Activated CD4-positive, CD25-positive, alpha-beta regulatory T cell treated with anti-CD3 and anti-CD28 coated beads, Interleukin-2, amount 50 U/mL, for 16 hours (primary cell): ENCODE data around the gene KRTAP5-6.
A peak's percentile ranks its signal among the peaks of the same experiment; 100 is the strongest.
"Not testable (repeated sequence)": the region's sequence is repeated elsewhere in the genome, so short reads cannot be mapped to it uniquely, and the experiment has no call there.

Experiments used
- DNase-seq: peaks from one replicate; pipeline ENCODE4 v3.0.0-alpha.2; 2020; ENCODE audit warnings: low read depth, low spot score

Gene KRTAP5-6

DNA sequence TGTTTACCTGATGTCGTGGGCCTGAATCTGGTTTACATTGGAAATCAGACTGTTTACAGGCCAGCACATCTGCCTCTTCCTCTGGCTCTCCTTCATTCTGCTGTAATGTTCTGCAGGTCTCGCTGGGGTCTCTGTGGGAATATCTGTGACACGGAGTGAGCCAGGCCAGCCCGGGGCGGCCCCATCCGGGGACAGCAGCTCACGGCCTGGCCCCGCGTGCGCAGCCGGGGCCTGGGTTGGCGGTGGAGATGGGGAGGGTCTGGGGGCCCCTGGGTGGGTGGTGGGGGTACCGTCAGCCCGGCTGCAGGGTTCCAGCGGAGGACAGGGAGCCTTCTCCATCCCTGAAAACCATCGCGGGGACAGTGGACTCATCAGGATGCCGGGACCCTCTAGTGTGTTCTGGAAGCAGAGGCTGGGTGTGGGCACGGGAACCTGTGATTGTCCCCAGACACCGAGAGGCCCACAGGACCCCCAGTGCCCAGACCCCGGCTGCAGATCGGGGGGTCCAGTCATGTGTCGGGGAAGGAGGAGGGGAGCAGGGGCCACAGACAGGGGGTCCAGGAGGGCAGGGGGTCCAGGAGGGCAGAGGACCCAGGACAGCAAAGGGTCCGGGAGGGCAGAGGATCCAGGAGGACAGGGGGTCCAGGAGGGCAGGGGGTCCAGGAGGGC, 13.0 kb upstream of the KRTAP5-6 start:
- DNase-seq, result not testable (repeated sequence)

DNA sequence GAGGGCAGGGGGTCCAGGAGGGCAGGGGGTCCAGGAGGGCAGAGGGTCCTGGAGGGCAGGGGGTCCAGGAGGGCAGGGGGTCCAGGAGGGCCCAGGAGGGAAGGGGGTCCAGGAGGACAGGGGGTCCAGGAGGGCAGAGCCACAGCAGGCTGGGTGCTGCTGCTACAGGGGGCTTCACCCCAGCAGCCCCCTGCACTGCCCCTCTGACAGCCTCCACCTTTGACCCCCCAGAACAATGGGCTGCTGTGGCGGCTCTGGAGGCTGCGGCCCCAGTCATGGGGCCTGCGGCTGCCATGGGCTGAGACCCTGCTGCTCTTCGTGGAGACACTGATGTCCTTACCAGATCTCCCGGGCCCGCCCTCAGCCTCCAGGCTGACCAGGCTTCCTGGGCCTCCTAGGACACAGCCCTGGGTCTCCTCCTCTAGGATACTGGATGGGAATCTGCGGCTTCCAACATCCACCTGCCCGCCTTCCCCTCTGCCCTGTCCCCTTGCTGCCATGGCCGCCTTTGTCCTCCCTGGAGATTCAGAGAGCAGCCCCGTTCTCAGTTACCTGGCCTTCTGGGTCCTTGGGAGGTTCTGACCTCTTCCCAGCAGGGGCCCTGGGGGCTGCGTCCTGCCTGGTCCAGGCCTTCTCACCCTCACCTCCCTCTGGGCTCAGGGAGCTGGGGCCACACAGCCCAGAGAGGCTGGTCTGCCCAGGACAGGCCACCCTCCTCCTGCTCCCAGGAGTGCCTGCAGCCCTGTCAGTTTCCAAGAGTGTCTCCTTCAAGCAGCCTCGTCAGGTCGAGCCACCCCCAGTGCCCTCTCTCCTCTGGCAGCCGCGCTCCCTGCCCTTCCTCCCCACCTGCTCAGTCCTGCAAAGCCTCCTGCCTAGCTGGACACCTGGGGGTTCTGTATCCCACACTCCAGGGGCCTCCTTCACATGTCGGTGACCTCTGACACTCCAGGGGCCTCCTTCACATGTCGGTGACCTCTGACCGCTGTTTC, 11.8 kb upstream of the KRTAP5-6 start:
- not testable (repeated sequence) for DNase-seq

DNA sequence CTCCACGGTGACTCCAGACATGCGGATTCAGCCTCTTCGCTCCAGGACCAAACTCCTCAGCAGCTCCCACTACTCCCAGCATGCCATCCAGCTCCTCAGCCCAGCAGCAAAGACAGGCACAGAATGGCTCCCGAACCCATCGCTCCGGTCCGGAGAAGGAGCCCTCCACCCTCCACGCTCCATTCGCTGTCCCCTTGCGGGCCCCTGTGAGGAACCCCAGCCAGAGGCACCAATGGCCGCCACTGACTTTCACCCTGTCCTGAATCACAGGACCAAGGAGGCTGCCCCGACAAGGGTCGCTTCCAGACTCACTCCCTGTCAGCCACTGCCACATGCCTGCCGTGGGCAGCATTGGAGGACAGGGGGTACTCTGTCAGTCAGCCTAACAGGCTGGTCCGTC, 10.8 kb upstream of the KRTAP5-6 start:
- DNase-seq, result not testable (repeated sequence)

DNA sequence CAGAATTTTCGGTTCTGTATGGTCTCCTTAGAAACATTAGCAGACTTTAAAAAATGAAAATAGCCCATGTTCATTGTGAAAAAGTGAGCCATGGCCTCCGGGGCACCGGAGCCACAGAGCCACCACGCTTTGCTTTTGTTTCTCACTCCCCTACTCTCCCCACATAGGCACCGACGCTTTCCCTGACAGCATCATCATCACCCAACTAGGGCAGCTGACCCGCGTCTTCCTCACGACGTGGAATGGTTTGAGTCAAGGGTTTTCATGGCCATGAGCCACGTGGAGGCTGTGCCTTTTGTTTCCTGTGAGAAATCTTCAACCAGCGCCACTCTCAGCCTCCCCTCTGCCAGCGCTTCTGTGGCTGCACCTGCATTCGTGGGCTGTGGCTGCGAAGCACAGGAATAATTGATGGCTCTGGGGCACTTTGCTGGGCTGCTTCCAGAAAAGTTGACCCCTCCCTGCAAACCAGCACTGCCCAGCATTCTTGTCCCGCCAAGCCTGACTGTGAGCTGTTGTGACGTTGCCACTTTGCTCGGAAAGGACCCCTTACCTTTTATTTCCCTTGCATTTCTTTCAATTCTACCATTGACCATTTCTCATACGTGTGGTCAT, 8.6 kb upstream of the KRTAP5-6 start:
- DNase-seq, result not testable (repeated sequence)

DNA sequence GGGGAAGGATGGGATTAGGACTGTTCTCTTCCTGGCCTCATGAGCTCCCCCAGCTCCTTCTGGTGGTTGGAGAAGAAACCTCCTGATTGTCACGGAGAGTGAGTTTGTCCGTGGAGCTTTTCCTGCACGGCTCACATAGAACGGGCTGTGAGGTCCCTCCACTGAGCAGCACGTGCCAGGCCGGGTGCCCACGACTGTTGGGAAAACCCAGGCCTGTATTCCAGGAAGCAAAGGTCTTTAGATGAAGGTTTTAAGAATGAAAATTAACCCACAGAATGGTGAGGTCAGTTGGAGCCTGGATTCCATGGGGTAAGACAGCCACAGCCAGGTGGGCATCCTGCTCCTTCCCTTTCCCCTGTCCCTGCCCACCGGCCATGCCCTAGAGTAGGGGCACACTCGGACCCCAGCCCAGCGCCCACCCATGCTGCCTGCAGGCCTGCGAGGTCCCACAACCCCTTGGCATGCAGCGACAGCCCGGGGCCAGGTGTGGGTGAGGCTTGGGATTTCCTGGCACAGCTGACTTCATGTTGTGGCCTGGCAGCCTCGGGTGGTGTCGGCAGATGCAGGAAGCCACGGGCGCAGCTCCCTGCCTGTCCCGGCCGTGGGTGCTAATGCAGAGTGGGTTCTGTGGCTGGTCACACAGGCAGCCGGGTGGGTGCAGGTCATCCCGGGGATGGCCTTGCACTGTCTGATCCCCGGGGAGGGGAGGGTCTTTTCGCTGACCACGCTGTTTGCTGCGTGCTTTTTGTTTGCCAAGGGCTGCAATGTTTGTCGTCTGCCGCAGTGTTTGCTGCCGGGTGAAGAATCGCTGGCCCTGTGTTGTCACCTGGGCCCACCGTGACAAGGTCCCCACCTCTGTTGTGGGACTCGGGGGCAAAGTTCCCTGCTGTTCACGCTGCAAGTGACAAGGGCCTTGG, 7.5 kb upstream of the KRTAP5-6 start:
- DNase-seq, result not testable (repeated sequence)

DNA sequence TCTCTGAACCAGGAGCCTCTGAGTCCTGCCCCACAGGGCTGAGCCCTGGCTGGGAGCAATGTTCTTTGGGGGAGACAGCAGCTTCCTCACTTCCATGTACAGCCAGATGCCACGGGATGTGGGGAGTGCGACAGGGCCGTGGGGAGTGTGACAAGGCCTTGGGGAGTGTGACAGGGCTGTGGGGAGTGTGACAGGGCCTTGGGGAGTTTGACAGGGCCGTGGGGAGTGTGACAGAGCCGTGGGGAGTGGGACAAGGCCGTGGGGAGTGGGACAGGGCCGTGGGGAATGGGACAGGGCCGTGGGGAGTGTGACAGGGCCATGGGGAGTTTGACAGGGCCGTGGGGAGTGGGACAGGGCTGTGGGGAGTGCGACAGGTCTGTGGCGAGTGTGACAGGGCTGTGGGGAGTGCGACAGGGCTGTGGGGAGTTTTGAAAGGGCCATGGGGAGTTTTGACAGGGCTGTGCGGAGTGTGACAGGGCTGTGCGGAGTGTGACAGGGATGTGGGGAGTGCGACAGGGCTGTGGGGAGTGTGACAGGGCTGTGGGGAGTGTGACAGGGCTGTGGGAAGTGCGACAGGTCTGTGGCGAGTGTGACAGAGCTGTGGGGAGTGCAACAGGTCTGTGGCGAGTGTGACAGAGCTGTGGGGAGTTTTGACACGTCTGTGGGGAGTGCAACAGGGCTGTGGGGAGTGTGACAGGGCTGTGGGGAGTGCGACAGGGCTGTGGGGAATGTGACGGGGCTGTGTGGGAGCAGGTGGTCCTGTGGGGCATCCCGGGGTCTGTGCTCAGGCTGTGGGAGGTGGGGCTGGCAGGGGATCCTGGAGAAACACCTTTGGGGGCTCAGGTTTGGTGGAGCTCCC, 6.6 kb upstream of the KRTAP5-6 start:
- no peak for DNase-seq

DNA sequence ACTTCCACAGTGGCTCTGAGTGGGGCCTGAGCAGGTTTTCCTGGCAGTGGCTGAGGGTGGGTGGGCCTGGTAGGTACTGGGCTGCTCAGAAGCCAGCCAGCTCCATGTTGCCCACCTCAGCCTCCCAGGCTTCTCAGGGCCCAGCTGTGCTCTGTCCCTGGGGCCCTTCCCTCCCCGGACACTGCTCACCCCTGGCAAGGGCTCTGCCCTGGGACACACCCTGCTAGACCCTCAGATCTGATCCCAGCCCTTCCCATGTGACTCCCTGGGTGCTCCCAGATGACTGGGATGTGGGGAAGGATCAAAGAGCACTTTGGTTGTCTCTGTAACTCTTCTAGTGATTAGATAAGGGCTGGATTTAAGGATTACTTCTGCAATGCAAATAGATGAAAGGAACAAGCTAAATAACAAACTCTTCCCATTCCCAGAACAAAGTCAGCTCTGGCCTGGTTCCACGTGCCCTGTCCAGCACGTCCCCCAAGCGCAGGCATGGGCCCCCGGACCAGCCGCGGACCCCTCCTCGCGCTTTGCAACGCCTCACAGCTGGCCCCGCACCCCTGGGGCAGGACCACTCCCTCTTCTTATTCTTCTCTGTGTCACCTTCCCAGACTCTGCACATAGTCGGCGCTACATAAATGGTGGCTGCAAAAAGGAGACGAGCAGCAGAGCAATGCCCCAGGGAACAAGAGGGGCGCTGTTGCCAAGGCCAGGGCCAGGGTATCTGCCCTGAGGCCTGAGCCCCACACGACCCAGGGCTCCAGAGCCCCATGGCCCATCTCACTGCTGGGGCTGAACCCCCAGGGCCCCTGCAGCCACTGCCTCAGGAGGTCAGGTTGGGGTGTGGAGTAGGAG, 5.7 kb upstream of the KRTAP5-6 start:
- no peak for DNase-seq

DNA sequence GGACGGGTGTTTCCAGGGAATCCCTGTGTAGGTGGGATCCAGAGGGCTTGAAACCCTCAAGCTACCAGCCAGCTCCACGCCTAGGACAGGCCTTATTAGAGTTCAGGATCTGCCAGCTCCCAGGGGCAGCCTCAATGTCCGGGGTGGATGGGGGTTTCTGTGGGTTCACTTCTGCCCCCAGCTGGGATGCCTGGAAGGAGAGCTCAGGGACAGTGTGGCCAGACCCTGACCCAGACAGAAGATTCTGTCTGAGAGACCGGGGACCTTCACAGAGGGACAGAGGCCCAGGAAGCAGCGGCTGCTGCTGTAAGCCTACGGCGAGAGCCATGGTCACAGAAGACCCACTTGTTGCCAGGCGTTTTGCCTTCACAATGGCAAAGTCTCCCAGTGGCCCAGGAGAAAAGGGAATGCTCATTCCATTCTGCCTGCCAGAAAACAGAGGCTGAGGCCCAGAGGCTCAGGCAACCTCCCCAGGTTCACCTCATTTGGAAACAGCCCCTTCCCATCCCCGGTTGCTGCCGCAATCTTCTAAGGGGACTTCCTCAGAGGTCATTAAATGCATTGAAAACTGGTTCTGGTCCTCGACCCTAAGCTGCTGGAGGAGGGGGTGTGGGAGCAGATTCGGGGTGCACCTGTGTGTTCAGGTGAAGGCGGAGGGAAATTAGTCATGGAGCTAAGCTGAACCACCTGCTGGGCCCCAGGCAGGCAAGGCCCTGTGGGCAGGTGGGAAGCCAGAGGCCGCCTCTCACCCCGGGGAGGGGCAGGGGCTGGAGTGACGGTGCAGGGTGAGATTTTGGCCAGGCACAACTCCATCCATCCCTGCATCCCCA, 4.9 kb upstream of the KRTAP5-6 start:
- no peak for DNase-seq

DNA sequence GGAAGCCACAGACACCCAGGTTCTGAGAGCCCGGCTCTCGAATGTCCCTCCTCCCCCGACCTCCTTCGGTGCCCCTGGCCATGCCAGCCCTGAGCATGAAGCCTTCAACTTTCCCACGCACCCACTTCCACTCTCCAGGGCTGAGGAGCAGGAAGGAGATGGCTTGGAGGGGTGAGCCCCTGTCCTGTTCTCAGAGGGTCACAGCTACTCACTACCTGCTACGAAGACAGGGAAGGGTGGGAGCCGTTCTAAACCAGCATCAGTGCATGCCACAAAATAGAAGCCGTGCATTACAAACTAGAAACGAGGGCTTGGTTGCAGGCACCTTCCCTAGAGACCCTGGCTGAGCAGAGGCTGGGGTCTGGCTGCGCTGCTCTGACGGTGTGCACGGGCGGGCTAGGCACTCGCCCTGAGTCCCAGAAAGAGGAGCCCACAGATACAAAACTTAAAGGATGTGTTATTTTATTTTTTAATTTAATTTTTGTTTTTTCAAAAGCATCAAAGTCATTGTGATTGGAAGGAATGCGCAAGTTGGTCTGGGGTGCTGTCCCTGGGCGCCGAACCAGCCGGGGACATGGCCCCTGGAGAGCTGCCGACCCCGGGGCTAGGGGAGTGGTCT, 4.2 kb upstream of the KRTAP5-6 start:
- no peak for DNase-seq

DNA sequence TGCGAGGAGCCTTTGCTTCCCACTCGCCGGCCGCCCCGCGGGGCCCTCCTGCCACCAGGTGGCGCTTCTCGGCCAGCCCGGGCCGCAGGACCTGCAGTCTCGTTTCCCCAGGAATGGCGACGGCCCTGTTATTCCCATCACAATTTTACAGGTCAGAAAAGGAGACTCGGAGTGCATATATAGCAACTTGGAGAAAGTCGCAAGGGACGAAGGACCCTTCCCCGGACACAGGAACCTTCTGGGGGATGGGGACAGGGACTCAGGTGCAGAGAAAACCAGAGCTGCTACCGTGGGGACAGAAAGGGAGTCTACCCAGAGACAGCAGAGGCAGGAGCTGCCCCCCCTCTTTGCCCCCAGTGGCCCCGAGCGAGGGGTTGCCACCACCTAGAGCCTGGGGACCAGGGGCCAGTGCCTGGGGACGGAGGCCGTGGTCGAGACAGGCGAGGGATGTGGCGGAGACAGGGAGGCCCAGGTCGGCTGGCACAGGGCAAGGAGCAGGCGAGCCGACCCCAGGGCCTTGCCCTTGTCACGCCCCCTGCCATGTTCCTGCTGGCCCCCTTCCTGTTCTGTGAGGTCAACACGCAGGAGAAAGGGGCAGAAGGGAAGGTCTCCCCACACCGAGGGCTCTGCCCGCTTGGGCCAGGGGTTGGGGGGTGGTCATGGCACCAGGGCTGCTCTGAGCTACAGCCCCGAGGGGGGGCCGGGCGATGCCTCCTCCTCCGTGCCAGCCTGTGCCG, 3.5 kb upstream of the KRTAP5-6 start:
- peak; percentile 52 for DNase-seq

DNA sequence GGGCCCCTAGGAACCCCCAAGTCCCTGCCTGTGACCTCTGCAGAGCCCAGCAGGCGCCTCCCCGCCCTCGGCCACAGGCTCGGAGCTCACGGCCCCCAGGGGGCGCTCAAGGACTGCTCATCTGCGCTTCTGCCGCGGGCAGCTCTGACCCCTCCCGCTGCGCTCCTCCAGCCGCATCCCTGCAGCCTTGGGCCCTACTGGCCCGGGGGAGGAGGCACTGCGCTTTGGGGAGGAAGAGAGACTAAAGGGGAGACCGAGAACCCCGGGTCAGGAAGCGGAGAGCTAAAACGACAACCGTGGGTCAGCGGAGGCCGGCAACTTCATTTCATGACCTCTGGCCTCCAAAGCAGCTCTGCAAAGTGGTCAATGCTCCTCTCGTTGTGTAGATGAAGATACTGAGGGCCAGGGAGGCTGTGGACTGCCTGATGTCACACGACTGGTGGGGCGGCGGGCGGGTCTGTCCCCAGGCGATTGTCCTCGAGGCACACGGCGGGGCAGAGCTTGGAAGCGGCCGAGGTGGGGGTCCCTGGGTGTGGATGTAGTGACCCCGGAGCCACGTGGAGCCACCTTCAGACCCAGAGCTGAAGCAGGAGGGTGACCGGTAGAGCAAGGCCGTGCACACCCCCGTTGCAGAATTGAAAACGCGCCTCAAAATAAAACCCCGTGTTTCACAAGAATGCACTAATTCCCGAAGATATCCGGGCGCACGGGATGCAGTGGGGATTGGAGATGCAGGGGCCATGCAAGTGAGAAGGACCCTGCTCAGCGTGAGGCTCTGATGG, 2.7 kb upstream of the KRTAP5-6 start:
- DNase-seq, result peak; percentile 56

DNA sequence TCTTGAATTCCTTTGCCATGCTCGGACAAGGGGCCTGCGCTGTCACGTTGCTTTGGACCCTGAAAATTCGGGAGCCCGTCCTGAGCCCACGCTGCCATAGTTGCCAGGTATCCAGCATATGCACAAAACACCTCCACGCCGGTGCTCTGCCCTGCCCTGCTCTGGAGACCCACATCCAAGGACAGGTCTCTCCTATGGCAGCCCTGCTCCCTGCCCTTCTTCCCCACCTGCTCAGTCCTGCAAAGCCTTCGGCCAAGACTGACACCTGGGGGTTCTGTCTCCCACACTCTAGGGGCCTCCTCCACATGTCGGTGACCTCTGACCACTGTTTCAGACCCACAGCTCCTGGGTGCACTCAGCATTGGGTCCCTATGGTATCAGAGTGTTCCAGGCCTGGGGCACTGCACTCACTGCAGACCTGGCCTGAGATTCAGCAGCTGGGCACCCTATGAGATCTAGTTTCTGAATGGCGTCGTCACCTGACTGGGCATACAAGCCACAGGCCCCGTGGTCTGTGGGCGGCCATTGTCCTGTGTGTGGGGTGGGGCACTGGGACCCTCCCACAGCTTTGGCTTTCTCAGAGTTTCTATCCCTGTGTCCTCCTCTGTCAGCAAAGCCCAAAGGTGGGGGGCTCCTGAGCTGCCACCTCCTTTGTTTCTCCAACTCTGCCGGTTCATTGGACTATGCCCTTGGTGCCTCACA, 2.0 kb upstream of the KRTAP5-6 start:
- DNase-seq, result no peak

DNA sequence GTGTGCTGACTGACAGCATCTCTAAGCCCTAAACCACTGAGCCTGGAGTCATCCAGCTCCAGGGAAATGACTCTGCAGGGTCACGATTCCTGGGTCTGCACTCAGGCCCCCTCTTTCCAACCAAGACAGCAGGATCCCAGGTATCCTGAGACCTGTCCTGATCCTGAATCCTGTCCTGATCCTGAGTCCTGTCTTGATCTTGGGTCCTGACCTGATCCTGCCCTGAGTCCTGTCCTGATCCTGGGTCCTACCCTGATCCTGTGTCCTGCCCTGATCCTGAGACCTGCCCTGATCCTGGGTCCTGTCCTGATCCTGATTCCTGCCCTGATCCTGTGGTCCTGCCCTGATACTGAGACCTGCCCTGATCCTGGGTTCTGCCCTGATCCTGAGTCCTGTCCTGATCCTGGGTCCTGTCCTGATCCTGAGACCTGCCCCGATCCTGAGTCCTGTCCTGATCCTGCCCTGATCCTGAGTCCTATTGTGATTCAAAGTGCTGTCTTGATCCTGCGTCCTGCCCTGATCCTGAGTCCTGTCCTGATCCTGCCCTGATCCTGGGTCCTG, 1.4 kb upstream of the KRTAP5-6 start:
- DNase-seq, result no peak

DNA sequence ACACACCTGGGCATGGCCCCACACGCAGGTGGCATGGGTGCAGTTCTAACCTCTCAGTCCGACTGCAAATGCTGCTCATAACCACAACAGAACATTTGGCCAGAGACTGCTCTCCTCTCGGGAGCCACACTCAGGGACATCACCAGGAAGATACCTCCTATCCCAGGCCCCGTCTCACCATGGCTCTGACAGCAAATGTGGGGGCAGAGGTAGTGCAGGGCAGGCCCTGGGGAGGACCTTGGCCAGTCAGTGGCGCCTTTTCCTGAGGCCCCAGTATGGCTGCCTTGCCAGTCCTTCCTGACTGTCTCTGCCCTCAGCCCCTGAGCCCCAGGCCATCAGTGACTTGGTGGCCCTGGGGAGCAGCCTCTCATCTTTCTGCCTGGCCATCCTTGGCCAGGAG, 2.8 kb downstream of the KRTAP5-6 start:
- no peak for DNase-seq

DNA sequence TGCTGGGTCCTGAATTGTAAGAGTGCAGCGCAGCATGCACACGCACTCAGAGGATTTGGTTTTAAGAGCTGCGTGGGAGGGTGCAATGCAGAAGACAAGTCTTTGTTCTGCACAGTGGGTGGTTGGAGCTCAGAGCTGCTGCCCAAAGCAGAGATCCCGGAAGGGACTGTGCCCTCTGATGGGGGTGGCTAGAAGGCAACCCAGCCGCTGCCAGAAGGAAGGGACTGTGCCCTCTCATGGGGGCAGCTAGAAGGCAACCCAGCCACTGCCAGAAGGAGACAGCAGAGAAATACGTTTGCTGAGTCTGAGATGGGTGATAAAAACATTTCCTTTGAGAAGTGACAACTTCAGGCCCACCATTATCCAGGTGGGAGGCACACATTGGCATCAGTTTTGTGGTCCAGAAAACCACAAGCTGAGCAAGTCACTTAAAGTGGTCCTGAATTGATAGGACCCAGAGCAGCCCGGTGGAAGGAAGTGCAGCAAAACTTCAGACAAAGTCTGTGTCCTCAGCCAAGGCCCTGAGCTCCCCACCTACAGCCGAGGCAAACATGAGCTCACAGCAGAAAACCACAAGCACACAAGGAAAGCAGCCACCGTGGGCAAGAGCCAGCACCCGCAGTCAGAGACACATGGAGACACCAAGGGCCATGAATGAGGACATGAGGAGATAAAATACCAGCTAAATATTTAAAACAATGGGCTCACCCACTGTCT, 4.3 kb downstream of the KRTAP5-6 start:
- DNase-seq, result no peak
